Prostate gland (tissue), 2 donors: Measurements from ENCODE around the gene YRDC. TPM values are rescaled to one million over a fixed set of nuclear protein-coding genes. Genes with fewer than 3 reads are reported as not detected.

Experiments
- DNase-seq: peaks from one replicate; pipeline ENCODE4 v3.0.0-alpha.2; 2019; ENCODE audit warnings: low spot score
- H3K27ac ChIP-seq, 2 donors: fragments of 200-600 bp; sonication (generic); 2 replicates each; pipeline ENCODE4 v1.5.1; 2017 to 2019
- H3K27me3 ChIP-seq: fragments of 200-600 bp; sonication (generic); replicated peaks from 2 replicates; pipeline ENCODE4 v1.5.1; 2019; ENCODE audit not compliant: insufficient read depth
- H3K36me3 ChIP-seq, 2 donors: fragments of 200-600 bp; sonication (generic); 1 replicate in 1 of 2; 2 replicates in 1 of 2; pipeline versions ENCODE4 v1.5.1 to v1.8.1; 2017 to 2019
- H3K4me1 ChIP-seq: fragments of 200-600 bp; sonication (generic); replicated peaks from 2 replicates; pipeline ENCODE4 v1.5.1; 2019
- H3K4me3 ChIP-seq, 2 donors: fragments of 200-600 bp; sonication (generic); 2 replicates each; pipeline ENCODE4 v1.5.1; 2017 to 2019
- H3K9me3 ChIP-seq: fragments of 200-600 bp; sonication (generic); 2 replicates; pipeline ENCODE4 v1.5.1; 2017
- POLR2A ChIP-seq: fragments of 450-650 bp; IDR thresholded peaks from one replicate; pipeline ENCODE4 v1.6.1; 2016; ENCODE audit warnings: antibody characterized with exemption, mild to moderate bottlenecking
- POLR2AphosphoS5 ChIP-seq: sonication (generic); formaldehyde crosslinking; IDR thresholded peaks from one replicate; pipeline ENCODE4 v1.6.1; 2017; ENCODE audit warnings: antibody characterized with exemption
- WGBS: methylation state at CpG from one replicate; pipeline ENCODE4 v1.1.5; 2018; 5-methylcytosine and 5-hydroxymethylcytosine counted together
- intact Hi-C: fragments of 100-400 bp; cut with DNase I; formaldehyde crosslinking; loops from one replicate; pipeline ENCODE4 v1.14.2; 2022
- total RNA-seq, 2 donors: library from RNA; depleted of rRNA; stranded (reverse); fragments of >200 nt; gene quantifications; one replicate each; pipeline ENCODE4 v1.1.0, GENCODE V29; 2016
- TF ChIP-seq, protein P1 (sequence below), 4 experiments: fragments of 200-600 bp in 2 of 4; fragments of 450-650 bp in 2 of 4; sonication (generic) in 2 of 4; IDR thresholded peaks; 1 replicate in 3 of 4; 2 replicates in 1 of 4; pipeline ENCODE4 v1.5.1; 2016 to 2019; ENCODE audit warnings: antibody characterized with exemption in 4 of 4, mild to moderate bottlenecking in 2 of 4, moderate library complexity in 2 of 4

The YRDC gene
- total RNA-seq, 2 donors from 2014 or later, result 23.7 to 33.5 TPM

DNA sequence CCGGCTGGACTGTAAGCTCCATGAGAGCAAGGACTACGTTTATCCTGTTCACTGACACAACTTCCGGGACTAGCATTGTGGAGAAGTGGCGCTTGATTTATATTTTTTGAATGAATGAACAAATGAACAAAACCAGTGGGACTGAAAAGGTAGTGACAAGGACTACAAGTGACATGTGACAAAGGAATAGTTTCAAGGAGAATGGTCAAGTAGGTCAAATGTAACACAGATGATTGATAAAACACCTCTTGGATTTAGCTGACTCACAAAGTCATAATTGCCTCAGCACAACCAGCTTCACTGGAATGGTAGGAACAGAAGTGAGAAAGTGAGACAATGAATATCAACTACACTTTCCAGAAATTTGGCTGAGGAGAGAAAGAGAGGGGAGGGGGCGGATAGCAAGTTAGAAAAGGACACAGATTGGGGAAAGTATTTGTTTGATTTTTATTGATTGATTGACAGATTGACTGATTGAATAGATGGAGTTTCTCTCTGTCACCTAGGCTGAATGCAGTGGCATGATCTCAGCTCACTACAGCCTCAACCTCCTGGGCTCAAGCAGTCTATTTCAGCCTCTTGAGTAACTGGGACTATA is 37.1 kb upstream of the YRDC start:
- H3K9me3 ChIP-seq, result no peaks in the 10 kb centered on the region
- TF ChIP-seq POLR2AphosphoS5, result no peak
- no peak for TF ChIP-seq POLR2A
- TF ChIP-seq, protein P1, sequence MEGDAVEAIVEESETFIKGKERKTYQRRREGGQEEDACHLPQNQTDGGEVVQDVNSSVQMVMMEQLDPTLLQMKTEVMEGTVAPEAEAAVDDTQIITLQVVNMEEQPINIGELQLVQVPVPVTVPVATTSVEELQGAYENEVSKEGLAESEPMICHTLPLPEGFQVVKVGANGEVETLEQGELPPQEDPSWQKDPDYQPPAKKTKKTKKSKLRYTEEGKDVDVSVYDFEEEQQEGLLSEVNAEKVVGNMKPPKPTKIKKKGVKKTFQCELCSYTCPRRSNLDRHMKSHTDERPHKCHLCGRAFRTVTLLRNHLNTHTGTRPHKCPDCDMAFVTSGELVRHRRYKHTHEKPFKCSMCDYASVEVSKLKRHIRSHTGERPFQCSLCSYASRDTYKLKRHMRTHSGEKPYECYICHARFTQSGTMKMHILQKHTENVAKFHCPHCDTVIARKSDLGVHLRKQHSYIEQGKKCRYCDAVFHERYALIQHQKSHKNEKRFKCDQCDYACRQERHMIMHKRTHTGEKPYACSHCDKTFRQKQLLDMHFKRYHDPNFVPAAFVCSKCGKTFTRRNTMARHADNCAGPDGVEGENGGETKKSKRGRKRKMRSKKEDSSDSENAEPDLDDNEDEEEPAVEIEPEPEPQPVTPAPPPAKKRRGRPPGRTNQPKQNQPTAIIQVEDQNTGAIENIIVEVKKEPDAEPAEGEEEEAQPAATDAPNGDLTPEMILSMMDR (IDR thresholded peaks at IDR 0.05), result no peak
- no peak for DNase-seq
- no peaks in the 10 kb centered on the region for H3K27me3 ChIP-seq
- intact Hi-C loops, result no loop called here
- H3K4me3 ChIP-seq, result no peak overlapping the region
- WGBS, result 80% methylated on average over 5 of the region's 5 CpGs
- H3K4me1 ChIP-seq, result no peaks in the 10 kb centered on the region
- H3K36me3 ChIP-seq, result no peaks in the 10 kb centered on the region
- H3K27ac ChIP-seq, result no peak overlapping the region

DNA sequence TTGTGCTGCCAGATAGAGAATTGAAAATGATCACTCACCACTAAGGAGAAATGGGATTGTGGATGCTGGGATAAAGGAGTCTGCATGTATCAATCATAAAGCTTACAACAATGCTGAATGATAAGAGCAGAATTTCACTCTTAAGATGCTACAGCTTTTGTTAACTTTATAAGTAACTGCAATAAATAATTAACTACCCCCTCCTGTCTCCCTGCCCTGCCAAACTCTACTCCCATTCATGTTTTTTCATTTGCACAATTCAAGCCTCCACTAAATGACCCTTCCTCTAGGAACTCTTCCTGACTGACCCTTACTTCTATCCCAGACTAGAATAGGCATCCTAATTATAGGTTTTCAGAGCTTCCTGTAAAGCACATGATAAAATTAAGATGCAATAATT is 36.5 kb upstream of the YRDC start:
- TF ChIP-seq POLR2A (no peak), POLR2AphosphoS5 (no peak)
- TF ChIP-seq, protein P1 (IDR thresholded peaks at IDR 0.05), result no peak
- no peak overlapping the region for H3K27ac ChIP-seq
- H3K4me3 ChIP-seq, result no peak overlapping the region
- H3K27me3 ChIP-seq, result no peaks in the 10 kb centered on the region
- H3K9me3 ChIP-seq, result no peaks in the 10 kb centered on the region
- DNase-seq, result no peak
- H3K36me3 ChIP-seq, result no peaks in the 10 kb centered on the region
- intact Hi-C loops, result no loop called here
- no peaks in the 10 kb centered on the region for H3K4me1 ChIP-seq

DNA sequence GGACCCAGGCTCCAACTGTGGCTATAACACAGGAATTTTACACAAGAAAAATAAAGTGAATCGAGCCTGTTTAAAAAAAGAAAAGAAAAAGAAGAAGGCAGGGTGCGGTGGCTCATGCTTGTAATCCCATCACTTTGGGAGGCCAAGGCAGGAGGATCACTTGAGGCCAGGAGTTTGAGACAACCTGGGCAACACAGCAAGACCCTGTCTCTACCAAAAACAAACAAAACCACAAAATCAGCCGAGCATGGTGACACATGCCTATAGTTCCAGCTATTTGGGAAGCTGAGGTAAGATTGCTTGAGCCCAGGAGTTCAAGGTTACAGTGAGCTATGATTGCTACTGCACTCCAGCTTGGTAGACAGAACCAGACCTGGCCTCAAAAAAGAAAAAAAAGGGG is 33.6 kb upstream of the YRDC start:
- DNase-seq, result no peak
- no peaks in the 10 kb centered on the region for H3K9me3 ChIP-seq
- no peak overlapping the region for H3K27ac ChIP-seq
- H3K36me3 ChIP-seq, result no peaks in the 10 kb centered on the region
- TF ChIP-seq, protein P1 (IDR thresholded peaks at IDR 0.05), result no peak
- TF ChIP-seq POLR2AphosphoS5, result no peak
- TF ChIP-seq POLR2A, result no peak
- H3K4me3 ChIP-seq, result no peak overlapping the region
- no peaks in the 10 kb centered on the region for H3K27me3 ChIP-seq
- H3K4me1 ChIP-seq, result no peaks in the 10 kb centered on the region
- 90% methylated on average over 3 of the region's 3 CpGs for WGBS
- intact Hi-C loops, result no loop called here

DNA sequence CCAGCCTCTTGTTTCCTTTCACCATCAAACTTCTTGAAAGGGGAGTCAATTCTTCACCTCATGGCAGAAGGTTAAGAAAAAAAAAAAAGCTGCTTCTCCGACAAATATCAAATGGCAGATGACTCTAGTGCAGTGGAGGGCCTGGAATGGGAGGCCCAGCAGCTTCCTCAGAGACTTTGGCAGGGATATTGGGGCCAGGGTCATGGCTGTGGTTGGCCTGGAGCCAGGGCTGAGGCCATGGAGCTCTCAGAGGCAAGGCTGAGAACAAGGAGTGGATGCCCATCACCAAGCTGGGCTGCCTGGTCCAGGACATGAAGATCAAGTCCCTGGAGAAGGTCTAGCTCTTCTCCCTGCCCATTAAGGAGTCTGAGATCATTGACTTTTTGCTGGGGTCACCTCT is 32.7 kb upstream of the YRDC start:
- H3K27me3 ChIP-seq, result no peaks in the 10 kb centered on the region
- no peak for DNase-seq
- no peak overlapping the region for H3K4me3 ChIP-seq
- no peaks in the 10 kb centered on the region for H3K4me1 ChIP-seq
- H3K9me3 ChIP-seq, result no peaks in the 10 kb centered on the region
- TF ChIP-seq, protein P1 (IDR thresholded peaks at IDR 0.05), result no peak
- TF ChIP-seq POLR2A, result no peak
- TF ChIP-seq POLR2AphosphoS5, result no peak
- H3K36me3 ChIP-seq, result no peaks in the 10 kb centered on the region
- intact Hi-C loops, result no loop called here
- WGBS, result 73% methylated on average over 1 of the region's 1 CpG
- no peak overlapping the region for H3K27ac ChIP-seq

DNA sequence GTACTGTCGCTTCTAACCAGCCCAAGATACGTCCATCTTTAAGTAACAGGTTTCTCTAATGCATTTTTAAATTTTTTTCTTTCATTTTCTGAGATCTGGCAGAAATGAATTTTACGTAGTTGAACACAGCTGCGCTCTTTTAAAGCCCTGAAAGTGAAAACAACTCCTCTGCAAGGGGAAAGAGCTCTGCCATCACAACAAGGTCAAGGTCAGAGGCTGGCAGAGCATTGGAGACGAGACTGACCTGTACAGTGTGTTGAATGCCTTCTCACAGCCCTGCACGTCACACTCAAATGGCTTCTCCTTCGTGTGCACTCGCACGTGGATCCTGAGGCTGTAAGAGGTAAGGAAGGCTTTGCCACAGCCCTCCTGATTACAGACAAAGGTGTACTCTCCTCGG is 31.7 kb upstream of the YRDC start:
- TF ChIP-seq POLR2A (no peak), POLR2AphosphoS5 (no peak)
- TF ChIP-seq, protein P1 (IDR thresholded peaks at IDR 0.05), result no peak
- DNase-seq, result no peak
- 95% methylated on average over 10 of the region's 10 CpGs for WGBS
- Histone ChIP-seq H3K27me3 (no peaks in the 10 kb centered on the region), H3K27ac (no peak overlapping the region), H3K36me3 (no peaks in the 10 kb centered on the region), H3K4me1 (no peaks in the 10 kb centered on the region), H3K9me3 (no peaks in the 10 kb centered on the region), H3K4me3 (no peak overlapping the region)
- intact Hi-C loops, result no loop called here
